Liver (tissue), 9 donors: ENCODE measurements around the gene SIX3. TPM values are rescaled to one million over a fixed set of nuclear protein-coding genes. Genes with fewer than 3 reads are reported as not detected.

Experiments
- DNase-seq: peaks from one replicate; pipeline ENCODE4 v3.0.0-alpha.2; 2017; ENCODE audit warnings: low spot score
- H3K27ac ChIP-seq, 2 donors: one replicate each; pipeline ENCODE4 v1.7.0; 2013; ENCODE audit warnings: inconsistent platforms in 2 of 2, low read length in 2 of 2, control low read depth in 1 of 2, low read depth in 1 of 2, mild to moderate bottlenecking in 1 of 2
- H3K27me3 ChIP-seq, 4 donors: one replicate each; pipeline versions ENCODE4 v1.6.1 to v1.7.0; 2013; ENCODE audit warnings: low read length in 3 of 4, inconsistent platforms in 1 of 4, mild to moderate bottlenecking in 1 of 4, moderate library complexity in 1 of 4; ENCODE audit not compliant: control insufficient read depth in 4 of 4, insufficient read depth in 4 of 4
- H3K36me3 ChIP-seq, 4 donors: one replicate each; pipeline versions ENCODE4 v1.6.1 to v1.7.0; 2013; ENCODE audit warnings: low read length in 3 of 4, mild to moderate bottlenecking in 3 of 4, low read depth in 1 of 4, moderate library complexity in 1 of 4; ENCODE audit not compliant: control insufficient read depth in 4 of 4, insufficient read depth in 3 of 4
- H3K4me1 ChIP-seq, 4 donors: one replicate each; pipeline versions ENCODE4 v1.6.1 to v1.7.0; 2013; ENCODE audit warnings: low read length in 3 of 4, mild to moderate bottlenecking in 3 of 4, moderate library complexity in 1 of 4; ENCODE audit not compliant: control insufficient read depth in 4 of 4, insufficient read depth in 4 of 4
- H3K4me3 ChIP-seq, 3 donors: one replicate each; pipeline versions ENCODE4 v1.6.1 to v1.7.0; 2013; ENCODE audit warnings: low read length in 3 of 3, control low read depth in 1 of 3, low read depth in 1 of 3, mild to moderate bottlenecking in 1 of 3
- H3K9ac ChIP-seq, 2 donors: one replicate each; pipeline ENCODE4 v1.7.0; 2013; ENCODE audit warnings: low read length in 2 of 2, mild to moderate bottlenecking in 2 of 2, moderate library complexity in 2 of 2, control low read depth in 1 of 2, low read depth in 1 of 2
- H3K9me3 ChIP-seq, 4 donors: one replicate each; pipeline versions ENCODE4 v1.6.1 to v1.7.0; 2013; ENCODE audit warnings: low read length in 3 of 4; ENCODE audit not compliant: control insufficient read depth in 4 of 4
- CTCF ChIP-seq: fragments of 150-350 bp; IDR thresholded peaks from 2 replicates; pipeline ENCODE4 v1.5.1; 2017; ENCODE audit warnings: improper control_type of control experiment, low read depth, low read length; ENCODE audit not compliant: missing input control
- GABPA ChIP-seq, 2 donors: IDR thresholded peaks in 1 of 2; conservative IDR thresholded peaks in 1 of 2; 2 replicates each; pipeline ENCODE4 v1.6.1; 2016; ENCODE audit warnings: antibody characterized with exemption in 2 of 2, mild to moderate bottlenecking in 1 of 2, moderate library complexity in 1 of 2
- RXRA ChIP-seq, 2 donors: IDR thresholded peaks; 2 replicates each; pipeline ENCODE4 v1.6.1; 2017 to 2018; ENCODE audit warnings: antibody characterized with exemption in 2 of 2, mild to moderate bottlenecking in 1 of 2
- SP1 ChIP-seq: IDR thresholded peaks from 2 replicates; pipeline ENCODE4 v1.6.1; 2018; ENCODE audit warnings: antibody characterized with exemption, mild to moderate bottlenecking
- TAF1 ChIP-seq: conservative IDR thresholded peaks from 2 replicates; pipeline ENCODE4 v1.6.1; 2016; ENCODE audit warnings: antibody characterized with exemption, mild to moderate bottlenecking
- WGBS: extraction: QIAGEN DNeasy Blood & Tissue Kit; methylation state at CpG from one replicate; pipeline ENCODE4 v1.1.7; 2013; 5-methylcytosine and 5-hydroxymethylcytosine counted together
- polyA plus RNA-seq, 2 donors: library from polyadenylated mRNA; stranded (reverse) in 1 of 2; unstranded in 1 of 2; fragments of 200-250 nt in 1 of 2; fragments of >200 nt in 1 of 2; fragmentation: Nextera tagmentation in 1 of 2; extraction: Ambion mirVana in 1 of 2; gene quantifications; one replicate each; pipeline versions ENCODE4 v1.2.1 to v1.2.3, GENCODE V29; 2013 to 2015
- total RNA-seq, 2 donors: library from RNA; depleted of rRNA; stranded (reverse); fragments of >200 nt; gene quantifications; one replicate each; pipeline ENCODE4 v1.2.3, GENCODE V29; 2014
- TF ChIP-seq, protein P1 (sequence below): IDR thresholded peaks from 2 replicates; pipeline ENCODE4 v1.6.1; 2016; ENCODE audit warnings: antibody characterized with exemption, mild to moderate bottlenecking
- donor health status: healthy.
- donor health status: healthy.
- donor health status: healthy.
- donor health status: healthy.
- donor health status: healthy.

Gene SIX3
- total and polyA plus RNA-seq, 4 donors = not detected

DNA sequence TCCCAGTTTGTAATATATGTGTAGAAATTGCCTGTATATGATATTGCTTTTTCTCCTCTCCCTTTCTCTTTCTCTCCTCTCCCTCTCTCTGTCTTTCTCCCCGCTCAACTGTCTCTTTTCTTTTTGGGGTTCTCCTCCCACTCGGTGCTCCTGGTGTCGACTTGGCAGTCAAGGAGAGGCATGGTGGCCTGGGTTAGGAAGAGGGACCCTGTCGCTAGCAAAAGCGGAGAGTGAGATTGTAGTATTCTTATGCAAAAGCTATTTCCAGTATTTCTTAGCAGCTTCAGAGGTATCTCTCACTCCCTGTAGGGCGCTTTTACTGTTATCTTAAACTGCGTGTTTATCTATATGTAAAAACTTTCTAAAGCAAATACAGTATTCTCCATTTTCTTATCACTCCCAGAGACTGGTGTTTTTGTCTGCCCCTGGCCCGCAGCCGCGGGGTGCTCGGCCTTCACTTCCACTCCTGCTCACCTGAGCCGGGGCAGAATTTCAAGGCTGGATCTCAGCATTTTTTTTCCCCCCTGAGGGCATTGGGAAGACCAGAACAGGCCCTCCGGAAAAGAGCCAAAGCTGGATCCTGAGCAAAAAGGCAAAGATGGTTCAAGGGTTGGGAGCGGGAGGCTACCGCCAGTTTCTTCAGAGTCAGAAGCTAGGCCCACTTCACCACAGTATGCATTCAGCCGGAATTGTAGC is 4.3 kb downstream of the SIX3 start:
- Histone ChIP-seq H3K27ac (no peak overlapping the region), H3K4me3 (no peak overlapping the region), H3K36me3 (no peaks in the 10 kb centered on the region), H3K27me3 (peaks cover 12 to 25% (median 20%) of the 10 kb centered on the region in 4 donors), H3K4me1 (peaks cover 17 to 49% (median 27%) of the 10 kb centered on the region in 4 donors), H3K9me3 (no peaks in the 10 kb centered on the region), H3K9ac (no peak overlapping the region)
- WGBS = 58% methylated on average over 16 of the region's 16 CpGs
- TF ChIP-seq SP1 (no peak), GABPA (IDR thresholded peaks at IDR 0.05 in 1 of 2, conservative IDR thresholded peaks at IDR 0.05 in 1 of 2) (no peak), TAF1 (no peak), CTCF (no peak)
- TF ChIP-seq, protein P1, sequence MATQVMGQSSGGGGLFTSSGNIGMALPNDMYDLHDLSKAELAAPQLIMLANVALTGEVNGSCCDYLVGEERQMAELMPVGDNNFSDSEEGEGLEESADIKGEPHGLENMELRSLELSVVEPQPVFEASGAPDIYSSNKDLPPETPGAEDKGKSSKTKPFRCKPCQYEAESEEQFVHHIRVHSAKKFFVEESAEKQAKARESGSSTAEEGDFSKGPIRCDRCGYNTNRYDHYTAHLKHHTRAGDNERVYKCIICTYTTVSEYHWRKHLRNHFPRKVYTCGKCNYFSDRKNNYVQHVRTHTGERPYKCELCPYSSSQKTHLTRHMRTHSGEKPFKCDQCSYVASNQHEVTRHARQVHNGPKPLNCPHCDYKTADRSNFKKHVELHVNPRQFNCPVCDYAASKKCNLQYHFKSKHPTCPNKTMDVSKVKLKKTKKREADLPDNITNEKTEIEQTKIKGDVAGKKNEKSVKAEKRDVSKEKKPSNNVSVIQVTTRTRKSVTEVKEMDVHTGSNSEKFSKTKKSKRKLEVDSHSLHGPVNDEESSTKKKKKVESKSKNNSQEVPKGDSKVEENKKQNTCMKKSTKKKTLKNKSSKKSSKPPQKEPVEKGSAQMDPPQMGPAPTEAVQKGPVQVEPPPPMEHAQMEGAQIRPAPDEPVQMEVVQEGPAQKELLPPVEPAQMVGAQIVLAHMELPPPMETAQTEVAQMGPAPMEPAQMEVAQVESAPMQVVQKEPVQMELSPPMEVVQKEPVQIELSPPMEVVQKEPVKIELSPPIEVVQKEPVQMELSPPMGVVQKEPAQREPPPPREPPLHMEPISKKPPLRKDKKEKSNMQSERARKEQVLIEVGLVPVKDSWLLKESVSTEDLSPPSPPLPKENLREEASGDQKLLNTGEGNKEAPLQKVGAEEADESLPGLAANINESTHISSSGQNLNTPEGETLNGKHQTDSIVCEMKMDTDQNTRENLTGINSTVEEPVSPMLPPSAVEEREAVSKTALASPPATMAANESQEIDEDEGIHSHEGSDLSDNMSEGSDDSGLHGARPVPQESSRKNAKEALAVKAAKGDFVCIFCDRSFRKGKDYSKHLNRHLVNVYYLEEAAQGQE = no peak
- no peak for DNase-seq

- H3K9me3 ChIP-seq = no peaks in the 10 kb centered on the region
- no peak overlapping the region for H3K27ac ChIP-seq
- no peaks in the 10 kb centered on the region for H3K36me3 ChIP-seq
- H3K27me3 ChIP-seq = peaks cover 7 to 25% (median 18%) of the 10 kb centered on the region in 4 donors
- DNase-seq = no peak
- 75% methylated on average over 11 of the region's 11 CpGs for WGBS
- no peak overlapping the region for H3K9ac ChIP-seq
- no peak for TF ChIP-seq RXRA (IDR thresholded peaks at IDR 0.05)
- no peak for TF ChIP-seq GABPA (IDR thresholded peaks at IDR 0.05 in 1 of 2, conservative IDR thresholded peaks at IDR 0.05 in 1 of 2)
- TF ChIP-seq, protein P1 = no peak
- H3K4me1 ChIP-seq = peaks cover 16 to 44% (median 24%) of the 10 kb centered on the region in 4 donors
- H3K4me3 ChIP-seq = no peak overlapping the region
These were observed 5.0 kb downstream of the SIX3 start for GRCh38 chr2:44946372-44947027.
